GM21515 (cell line): Measurements from ENCODE around the gene CAMSAP1.

Experiments used
- ATAC-seq: cut with Tn5 transposase; IDR thresholded peaks from one replicate; pipeline ENCODE4 v1.9.1; 2021; ENCODE audit not compliant: unreplicated experiment

Gene CAMSAP1

GRCh38 chr9:135794361-135794885 lies 112.9 kb downstream of the CAMSAP1 start:
- no peak for ATAC-seq

GRCh38 chr9:135794057-135794335 lies 113.3 kb downstream of the CAMSAP1 start:
- no peak for ATAC-seq

- ATAC-seq, result no peak
Measured at GRCh38 chr9:135793221-135794056, 113.9 kb downstream of the CAMSAP1 start.

- ATAC-seq, result no peak
Measured at GRCh38 chr9:135792268-135793128, 114.8 kb downstream of the CAMSAP1 start.

- ATAC-seq, result no peak
Measured at GRCh38 chr9:135791431-135792267, 115.7 kb downstream of the CAMSAP1 start.

- ATAC-seq, result no peak
Measured at GRCh38 chr9:135790850-135791249, 116.5 kb downstream of the CAMSAP1 start.

- ATAC-seq, result no peak
Measured at GRCh38 chr9:135790356-135790755, 117.0 kb downstream of the CAMSAP1 start.

- ATAC-seq, result no peak
Measured at GRCh38 chr9:135789838-135790291, 117.5 kb downstream of the CAMSAP1 start.

- no peak for ATAC-seq
Measured at GRCh38 chr9:135788576-135789300, 118.6 kb downstream of the CAMSAP1 start.

- ATAC-seq, result no peak
Measured at GRCh38 chr9:135787776-135788575, 119.4 kb downstream of the CAMSAP1 start.

- ATAC-seq, result no peak
Measured at GRCh38 chr9:135787317-135787716, 120.0 kb downstream of the CAMSAP1 start.

GRCh38 chr9:135786146-135786690 lies 121.1 kb downstream of the CAMSAP1 start:
- ATAC-seq, result no peak

- no peak for ATAC-seq
Measured at GRCh38 chr9:135785013-135785575, 122.3 kb downstream of the CAMSAP1 start.

GRCh38 chr9:135783540-135784245 lies 123.7 kb downstream of the CAMSAP1 start:
- ATAC-seq, result no peak

GRCh38 chr9:135782946-135783345 lies 124.4 kb downstream of the CAMSAP1 start:
- ATAC-seq, result no peak

- no peak for ATAC-seq
Measured at GRCh38 chr9:135780626-135781025, 126.7 kb downstream of the CAMSAP1 start.

- no peak for ATAC-seq
Measured at GRCh38 chr9:135780086-135780485, 127.3 kb downstream of the CAMSAP1 start.

GRCh38 chr9:135779571-135779970 lies 127.8 kb downstream of the CAMSAP1 start:
- ATAC-seq, result no peak
